Adrenal gland (tissue), 12 donors: Measurements from ENCODE around the gene CDC73. TPM values are rescaled to one million over a fixed set of nuclear protein-coding genes. Genes with fewer than 3 reads are reported as not detected.
"Not testable (repeated sequence)": the region's sequence is repeated elsewhere in the genome, so short reads cannot be mapped to it uniquely, and the experiment has no call there.

ENCODE experiments used
- DNase-seq, 7 donors: peaks; one replicate each; pipeline ENCODE4 v3.0.0-alpha.2; 2019 to 2020
- H3K27ac ChIP-seq, 5 donors: fragments of 200-600 bp; sonication (generic) in 4 of 5; 1 replicate in 3 of 5; 2 replicates in 2 of 5; pipeline versions ENCODE4 v1.5.1 to v1.8.0; 2016 to 2020; ENCODE audit warnings: mild to moderate bottlenecking in 1 of 5
- H3K27me3 ChIP-seq: fragments of 200-600 bp; 2 replicates; pipeline ENCODE4 v1.8.0; 2021
- H3K36me3 ChIP-seq, 2 donors: fragments of 200-600 bp; replicated peaks in 1 of 2; 1 replicate in 1 of 2; 2 replicates in 1 of 2; pipeline versions ENCODE4 v1.5.1 to v1.8.0; 2018 to 2022
- H3K4me1 ChIP-seq, 2 donors: fragments of 200-600 bp; replicated peaks in 1 of 2; 1 replicate in 1 of 2; 2 replicates in 1 of 2; pipeline versions ENCODE4 v1.5.1 to v1.8.0; 2018 to 2021
- H3K4me3 ChIP-seq, 4 donors: fragments of 200-600 bp; sonication (generic) in 3 of 4; one replicate each; pipeline ENCODE4 v1.5.1; 2016 to 2018
- H3K9me3 ChIP-seq, 3 donors: fragments of 200-600 bp; sonication (generic) in 1 of 3; replicated peaks in 1 of 3; 1 replicate in 2 of 3; 2 replicates in 1 of 3; pipeline versions ENCODE4 v1.5.1 to v1.8.0; 2016 to 2021
- CTCF ChIP-seq, 6 experiments: fragments of 450-650 bp in 4 of 6; fragments of 200-600 bp in 2 of 6; sonication (generic) in 1 of 6; IDR thresholded peaks; 1 replicate in 5 of 6; 2 replicates in 1 of 6; pipeline versions ENCODE4 v1.5.1 to v1.8.0; 2016 to 2021; ENCODE audit warnings: antibody characterized with exemption in 6 of 6, mild to moderate bottlenecking in 2 of 6, moderate library complexity in 1 of 6
- POLR2A ChIP-seq, 2 donors: fragments of 450-650 bp; IDR thresholded peaks; one replicate each; pipeline ENCODE4 v1.6.1; 2017; ENCODE audit warnings: antibody characterized with exemption in 2 of 2, mild to moderate bottlenecking in 2 of 2, moderate library complexity in 1 of 2
- WGBS, 4 donors: extraction: QIAGEN DNeasy Blood & Tissue Kit in 2 of 4; methylation state at CpG; one replicate each; pipeline versions ENCODE4 v1.1.5 to v1.1.7; 2013 to 2017; 5-methylcytosine and 5-hydroxymethylcytosine counted together
- intact Hi-C, 2 donors: fragments of 100-400 bp; cut with DNase I; formaldehyde crosslinking; loops; one replicate each; pipeline versions ENCODE4 v1.14.1 to v1.15.0; 2022 to 2023
- polyA plus RNA-seq, 3 donors: library from polyadenylated mRNA; stranded (reverse); fragments of 200-250 nt in 2 of 3; fragments of 350-450 nt in 1 of 3; fragmentation: Illumina TruSeq in 1 of 3; extraction: RNeasy Lipid Tissue Mini Kit (QIAGEN cat#74804) in 1 of 3; gene quantifications; one replicate each; pipeline ENCODE4 v1.2.3, GENCODE V29; 2013 to 2014
- total RNA-seq, 9 donors: library from RNA; depleted of rRNA in 4 of 9; stranded (reverse); fragments of >200 nt in 4 of 9; fragments of 120-200 nt in 1 of 9; fragmentation: NEBNext Ultra II Directional in 1 of 9; extraction: Animal tissue kit (Norgen Biotek cat#: 25700) in 1 of 9; gene quantifications; one replicate each; pipeline versions ENCODE4 v1.1.0 to v1.2.4, GENCODE V29; 2013 to 2023
- donor health status: healthy with polysubstance abuse.
- donor health status: Bipolar disorder and iron deficiency.
- donor health status: DM: yes; HTN: yes; CAD: no.
- donor health status: DM: no; HTN: no; CAD: no.
- donor health status: DM: no; HTN: no; CAD: no.
- donor health status: DM: yes; HTN: yes; CAD: no.

The CDC73 gene
- total and polyA plus RNA-seq, 12 donors: 5.9 to 64.0 (median 36.1) TPM

- no peak overlapping the region for H3K4me3 ChIP-seq
- H3K36me3 ChIP-seq: no peaks in the 10 kb centered on the region
- H3K27ac ChIP-seq: peak overlapping the region in 3 of 5 donors; percentile 61 to 77 (median 72)
- no peaks in the 10 kb centered on the region for H3K27me3 ChIP-seq
- peaks cover 12 to 26% of the 10 kb centered on the region in 2 donors for H3K4me1 ChIP-seq
- TF ChIP-seq CTCF (IDR thresholded peaks at IDR 0.05) (no peak), POLR2A (IDR thresholded peaks at IDR 0.05) (peak in 1 of 2 donors; percentile 10)
- intact Hi-C loops: loop anchor here in 1 of 2 donors (10.0 kb wide), 1 partner anchor 51 kb away; no protein-coding TSS in a partner anchor
- DNase-seq: peak; percentile 53 to 82 (median 77)
- no peaks in the 10 kb centered on the region for H3K9me3 ChIP-seq
- WGBS, 4 donors: 23 to 45% (median 31%) methylated on average over 1 of the region's 1 CpG
Measured at GRCh38 chr1:193115629-193116227, 6.1 kb upstream of the CDC73 start.

GRCh38 chr1:193117167-193117566 lies 4.7 kb upstream of the CDC73 start:
- 90 to 93% (median 91%) methylated on average over 6 of the region's 6 CpGs for WGBS, 4 donors
- not testable (repeated sequence) for H3K9me3 ChIP-seq, H3K27ac ChIP-seq, DNase-seq, H3K36me3 ChIP-seq, H3K4me3 ChIP-seq, H3K27me3 ChIP-seq
- H3K4me1 ChIP-seq: peaks cover 1 to 13% of the 10 kb centered on the region in 2 donors
- intact Hi-C loops: loop anchor here in 1 of 2 donors (10.0 kb wide), 1 partner anchor 52 kb away; no protein-coding TSS in a partner anchor

GRCh38 chr1:193118194-193118593 lies 3.6 kb upstream of the CDC73 start:
- intact Hi-C loops: loop anchor here in 1 of 2 donors (10.0 kb wide), 1 partner anchor 53 kb away; no protein-coding TSS in a partner anchor
- WGBS, 4 donors: 84 to 90% (median 86%) methylated on average over 3 of the region's 3 CpGs
- H3K4me1 ChIP-seq: peaks cover 6 to 16% of the 10 kb centered on the region in 2 donors
- H3K36me3 ChIP-seq: no peaks in the 10 kb centered on the region
- TF ChIP-seq CTCF (IDR thresholded peaks at IDR 0.05) (no peak), POLR2A (IDR thresholded peaks at IDR 0.05) (no peak)
- H3K4me3 ChIP-seq: no peak overlapping the region
- no peak for DNase-seq
- no peaks in the 10 kb centered on the region for H3K9me3 ChIP-seq
- no peak overlapping the region for H3K27ac ChIP-seq
- H3K27me3 ChIP-seq: no peaks in the 10 kb centered on the region

GRCh38 chr1:193118803-193119730 lies 2.8 kb upstream of the CDC73 start:
- WGBS, 4 donors: 82 to 88% (median 84%) methylated on average over 4 of the region's 4 CpGs

More at GRCh38 chr1:193118803-193119730, 2.8 kb upstream of the CDC73 start:
- TF ChIP-seq CTCF (IDR thresholded peaks at IDR 0.05) (no peak), POLR2A (IDR thresholded peaks at IDR 0.05) (no peak)
- Histone ChIP-seq H3K36me3 (no peaks in the 10 kb centered on the region), H3K4me1 (peaks cover 15 to 23% of the 10 kb centered on the region in 2 donors), H3K27ac (no peak overlapping the region), H3K27me3 (no peaks in the 10 kb centered on the region), H3K4me3 (no peak overlapping the region), H3K9me3 (no peaks in the 10 kb centered on the region)
- no peak for DNase-seq
- intact Hi-C loops: loop anchor here in 1 of 2 donors (10.0 kb wide), 1 partner anchor 54 kb away; no protein-coding TSS in a partner anchor
